HG03196 (cell line): ENCODE results near the gene RIPK4.
"Not testable (repeated sequence)": the region's sequence is repeated elsewhere in the genome, so short reads cannot be mapped to it uniquely, and the experiment has no call there.

Source experiments
- ATAC-seq: cut with Tn5 transposase; IDR thresholded peaks from one replicate; pipeline ENCODE4 v1.9.1; 2021; ENCODE audit not compliant: unreplicated experiment

The RIPK4 gene

GRCh38 chr21:41720250-41720649 is 46.6 kb downstream of the RIPK4 start:
- ATAC-seq: no peak

DNA sequence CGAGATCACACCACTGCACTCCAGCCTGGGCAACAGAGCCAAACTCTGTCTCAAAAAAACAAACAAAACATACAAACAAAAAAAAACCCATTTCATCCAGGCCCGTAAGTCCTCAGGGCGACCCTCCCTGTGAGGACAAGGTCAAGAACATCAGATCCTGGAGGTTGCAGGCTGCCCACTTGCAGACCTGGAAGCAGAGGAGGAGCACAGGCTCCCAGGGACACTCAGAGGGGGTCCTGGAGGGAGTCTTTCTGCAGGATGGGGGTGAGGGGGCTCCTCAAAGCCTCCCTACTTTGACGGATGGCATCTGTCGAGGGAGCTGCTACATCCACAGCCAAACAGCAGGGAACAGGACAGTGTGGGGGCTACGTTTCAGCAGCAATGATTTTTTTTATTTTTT is 47.2 kb downstream of the RIPK4 start:
- no peak for ATAC-seq

- ATAC-seq: no peak
Observed at GRCh38 chr21:41717573-41718330, 49.1 kb downstream of the RIPK4 start.

GRCh38 chr21:41716751-41717150 is 50.1 kb downstream of the RIPK4 start:
- ATAC-seq: no peak

DNA sequence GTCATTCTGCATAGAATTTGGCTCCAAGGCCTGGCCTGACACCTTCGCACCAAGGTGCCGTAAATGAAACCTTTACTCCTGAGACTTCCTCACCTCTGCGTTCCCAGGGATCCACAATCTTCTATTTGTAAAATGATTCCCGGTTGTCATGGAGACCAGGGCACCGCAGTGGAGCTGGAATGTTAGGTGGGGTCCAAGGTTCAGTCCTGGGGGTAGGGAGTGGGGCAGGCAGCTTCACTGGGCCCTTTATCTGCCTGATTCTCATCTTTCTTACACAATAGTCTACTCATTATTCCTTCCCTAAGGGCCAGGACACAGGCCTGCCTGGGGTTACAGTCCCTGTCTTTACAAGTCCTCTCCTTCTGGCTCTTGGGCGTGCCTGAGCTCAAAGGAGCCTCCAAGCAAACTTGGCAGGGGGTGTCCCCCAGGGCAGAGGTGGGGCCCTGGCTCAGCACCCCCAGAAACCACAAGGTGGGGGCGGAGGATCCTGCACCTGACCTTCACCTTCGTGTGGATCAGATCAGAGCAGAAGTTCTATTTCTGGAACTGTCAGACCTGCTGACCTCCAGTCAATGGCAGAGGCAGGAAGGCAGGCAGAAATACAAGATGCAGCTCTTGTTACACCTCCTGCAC is 51.1 kb downstream of the RIPK4 start:
- ATAC-seq: no peak

DNA sequence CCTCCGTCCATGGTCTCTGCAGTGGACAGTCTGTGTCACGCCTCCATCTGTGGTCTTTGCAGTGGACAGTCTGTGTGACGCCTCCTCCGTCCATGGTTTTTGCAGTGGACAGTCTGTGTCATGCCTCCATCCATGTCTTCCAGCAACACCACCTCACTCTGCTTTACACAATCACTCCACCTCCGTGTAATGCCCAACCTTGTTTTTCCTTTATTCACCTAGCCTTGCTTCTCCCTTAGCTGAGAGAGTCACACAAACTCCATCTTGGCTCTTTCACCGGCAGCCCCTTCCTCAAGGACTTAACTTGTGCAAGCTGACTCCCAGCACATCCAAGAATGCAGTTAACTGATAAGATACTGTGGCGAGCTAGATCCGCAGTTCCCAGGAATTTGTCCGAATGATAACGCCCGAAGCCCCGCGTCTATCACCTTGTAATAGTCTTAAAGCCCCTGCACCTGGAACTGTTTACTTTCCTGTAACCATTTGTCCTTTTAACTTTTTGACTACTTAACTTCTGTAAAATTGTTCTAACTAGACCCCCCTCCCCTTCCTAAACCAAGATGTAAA is 52.5 kb downstream of the RIPK4 start:
- not testable (repeated sequence) for ATAC-seq

GRCh38 chr21:41713495-41714281 is 53.2 kb downstream of the RIPK4 start:
- no peak for ATAC-seq

GRCh38 chr21:41712730-41713129 is 54.1 kb downstream of the RIPK4 start:
- no peak for ATAC-seq

GRCh38 chr21:41712201-41712600 is 54.7 kb downstream of the RIPK4 start:
- no peak for ATAC-seq

GRCh38 chr21:41711416-41712007 is 55.3 kb downstream of the RIPK4 start:
- ATAC-seq: no peak

DNA sequence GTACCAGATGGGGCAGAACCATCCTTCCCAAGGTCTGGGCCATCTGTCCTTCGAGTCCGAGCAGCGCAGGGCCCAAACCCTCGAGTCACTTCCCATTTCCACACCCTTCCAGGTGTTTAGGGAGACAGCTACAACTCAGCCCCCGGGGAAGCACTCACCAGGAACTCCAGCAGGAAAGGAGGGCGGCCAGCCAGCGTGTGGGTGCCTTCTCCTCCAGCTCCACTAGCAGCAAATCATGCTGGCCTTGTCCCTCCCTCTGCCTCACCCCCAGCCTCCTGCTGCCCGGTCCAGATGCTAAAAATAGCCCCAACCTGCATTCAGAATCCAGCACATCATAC is 56.1 kb downstream of the RIPK4 start:
- no peak for ATAC-seq

- no peak for ATAC-seq
Observed at GRCh38 chr21:41709965-41710822, 56.7 kb downstream of the RIPK4 start.

DNA sequence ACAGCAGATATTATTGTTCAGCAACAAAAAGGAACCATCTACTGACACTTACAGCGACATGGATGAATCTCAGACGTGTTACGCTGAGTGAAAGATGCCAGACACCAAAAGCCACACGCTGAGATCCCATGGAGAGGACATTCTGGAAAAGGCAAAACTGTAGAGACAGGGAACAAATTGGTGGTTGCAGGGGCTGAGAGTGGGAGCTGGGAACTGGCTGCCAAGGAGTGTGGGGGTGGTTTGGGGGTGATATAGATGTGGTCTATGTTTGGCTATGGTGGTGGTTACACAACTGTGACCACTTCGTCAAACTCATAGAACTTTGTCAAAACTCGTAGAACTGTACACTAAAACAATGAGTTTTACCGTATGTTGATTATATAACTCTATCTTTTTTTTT is 57.7 kb downstream of the RIPK4 start:
- no peak for ATAC-seq

DNA sequence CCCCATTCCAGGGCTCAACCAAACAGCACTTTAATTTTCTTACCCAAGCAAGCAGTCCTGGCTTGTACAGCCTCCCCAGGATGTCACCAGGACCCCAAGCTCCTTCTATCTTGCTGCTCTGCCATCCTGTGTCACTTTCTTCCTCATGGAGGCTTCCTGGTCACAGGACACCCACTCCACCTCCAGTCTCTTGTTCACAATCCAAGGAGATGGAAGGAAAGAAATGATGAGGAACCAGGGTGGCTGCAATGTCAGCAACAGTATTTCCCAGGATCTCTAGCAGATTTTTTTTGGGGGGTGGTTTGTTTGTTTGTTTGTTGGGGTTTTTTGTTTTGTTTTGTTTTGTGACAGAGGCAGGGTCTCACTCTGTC is 58.9 kb downstream of the RIPK4 start:
- ATAC-seq: no peak

- ATAC-seq: no peak
Observed at GRCh38 chr21:41707231-41707959, 59.5 kb downstream of the RIPK4 start.

DNA sequence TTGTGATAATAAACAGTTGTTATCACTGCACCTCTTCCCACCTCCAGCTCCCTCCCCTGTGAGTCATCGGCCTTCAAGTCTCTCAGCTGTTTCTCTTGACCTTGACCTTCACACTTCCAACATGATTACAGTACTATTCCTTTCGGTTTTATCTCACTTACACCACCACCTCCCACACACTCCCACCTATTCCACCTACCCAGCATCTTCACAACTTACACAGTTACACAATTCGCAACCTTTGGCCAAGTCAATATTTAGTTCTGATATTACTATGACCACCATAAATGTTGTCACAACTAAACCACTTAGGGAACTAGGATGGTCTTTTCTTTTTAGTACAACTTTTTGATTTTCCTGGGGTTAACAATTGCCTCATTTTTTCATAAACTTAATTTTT is 60.2 kb downstream of the RIPK4 start:
- no peak for ATAC-seq

DNA sequence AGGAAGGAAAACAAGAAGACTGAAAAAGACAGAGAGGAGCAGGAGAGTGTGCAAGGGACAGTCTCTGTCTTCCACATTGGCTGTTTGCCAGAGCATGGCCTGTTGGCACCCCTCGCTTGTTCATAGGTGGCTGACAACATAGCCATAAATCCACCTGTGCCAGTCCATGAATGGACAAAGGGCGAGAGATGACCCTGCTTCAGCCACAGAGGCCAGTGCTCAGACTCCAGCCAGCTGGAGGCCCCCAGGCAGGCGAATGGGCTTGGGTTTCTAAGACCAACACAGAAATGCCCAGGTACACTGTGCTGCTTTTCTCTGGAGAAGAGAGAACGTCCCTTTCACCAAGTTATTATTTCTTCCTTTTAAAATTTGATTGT is 60.6 kb downstream of the RIPK4 start:
- no peak for ATAC-seq

DNA sequence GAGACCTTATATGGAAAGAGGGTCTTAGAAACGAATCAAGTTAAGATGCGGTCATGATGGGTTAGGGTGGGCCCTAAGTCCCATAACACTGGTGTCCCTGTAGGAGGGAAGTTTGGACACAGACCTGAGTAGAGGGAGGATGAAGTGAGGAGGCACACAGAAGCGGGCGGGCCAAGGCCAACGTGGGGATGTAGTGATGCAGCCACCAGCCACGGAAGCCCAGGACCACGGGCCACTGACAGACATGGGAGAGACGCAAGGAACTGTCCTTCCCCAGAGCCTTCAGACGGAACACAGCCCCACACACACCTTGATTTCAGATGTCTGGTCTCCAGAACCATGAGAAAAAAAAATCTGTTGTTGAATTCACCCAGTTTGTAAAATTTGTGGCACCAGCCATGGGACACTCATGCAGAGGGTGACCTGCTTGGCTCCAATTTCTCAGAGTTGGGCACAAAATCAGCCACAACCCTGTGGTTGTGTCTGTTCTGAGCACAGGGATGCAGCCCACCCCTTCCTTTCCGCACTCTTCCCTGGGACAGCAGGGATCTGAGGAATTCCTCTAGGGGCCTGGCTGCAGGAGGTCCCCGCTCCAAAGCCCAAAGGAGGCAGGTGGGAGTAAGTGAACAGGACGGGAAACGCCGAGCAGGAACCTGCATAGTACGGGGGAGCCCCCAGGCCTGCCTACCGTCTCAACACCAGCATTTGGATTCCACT is 61.1 kb downstream of the RIPK4 start:
- ATAC-seq: no peak

DNA sequence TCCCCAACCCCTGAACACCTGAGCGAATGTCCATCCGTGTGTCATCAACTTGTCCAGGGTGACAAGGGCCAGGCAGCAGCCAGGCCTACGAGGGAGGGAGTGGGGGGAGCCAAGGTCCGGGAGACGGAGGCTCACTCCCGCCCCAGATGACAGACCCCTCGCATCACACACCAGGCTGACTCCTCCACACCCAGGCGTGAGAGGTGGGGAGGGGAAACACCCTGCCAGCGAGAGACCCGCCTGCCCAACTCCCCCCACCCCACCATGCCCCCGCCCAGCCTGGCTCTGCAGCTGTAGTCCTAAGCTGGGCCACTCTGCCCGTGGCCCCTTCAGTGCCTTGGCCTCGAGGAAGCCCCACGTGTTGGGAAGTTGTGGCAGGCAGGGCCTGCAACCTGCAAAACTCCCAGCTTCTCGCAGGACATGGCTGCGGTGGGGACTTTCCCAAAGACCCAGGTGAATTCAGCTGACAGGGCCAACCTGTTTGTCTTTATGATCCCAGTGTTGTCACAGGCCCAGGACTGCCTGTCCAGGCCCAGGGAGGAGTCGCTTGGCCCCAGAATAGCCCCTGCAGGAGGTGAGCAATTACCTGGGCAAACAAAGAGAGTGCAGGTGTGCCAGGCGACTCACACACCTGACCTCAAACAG is 62.9 kb downstream of the RIPK4 start:
- no peak for ATAC-seq
